Urinary bladder (tissue), 4 donors: Measurements from ENCODE around the gene PLEKHJ1. TPM values are rescaled to one million over a fixed set of nuclear protein-coding genes. Genes with fewer than 3 reads are reported as not detected.
"Not testable (repeated sequence)": the region's sequence is repeated elsewhere in the genome, so short reads cannot be mapped to it uniquely, and the experiment has no call there.

Experiments
- DNase-seq: peaks from one replicate; pipeline ENCODE4 v3.0.0-alpha.2; 2015; ENCODE audit errors: extremely low spot score
- H3K27ac ChIP-seq: one replicate; pipeline ENCODE4 v1.5.1; 2013; ENCODE audit warnings: low read depth, mild to moderate bottlenecking, moderate library complexity
- H3K36me3 ChIP-seq: one replicate; pipeline ENCODE4 v1.6.1; 2013; ENCODE audit warnings: mild to moderate bottlenecking, moderate library complexity; ENCODE audit not compliant: insufficient read depth
- H3K4me1 ChIP-seq: one replicate; pipeline ENCODE4 v1.6.1; 2013; ENCODE audit warnings: mild to moderate bottlenecking, moderate library complexity; ENCODE audit not compliant: insufficient read depth
- H3K4me3 ChIP-seq: one replicate; pipeline ENCODE4 v1.5.1; 2013; ENCODE audit warnings: low read depth, low read length
- WGBS: extraction: QIAGEN DNeasy Blood & Tissue Kit; methylation state at CpG from one replicate; pipeline ENCODE4 v1.1.7; 2013; 5-methylcytosine and 5-hydroxymethylcytosine counted together
- polyA plus RNA-seq: library from polyadenylated mRNA; stranded (reverse); fragments of 200-250 nt; gene quantifications from one replicate; pipeline ENCODE4 v1.2.3, GENCODE V29; 2013
- total RNA-seq: library from RNA; depleted of rRNA; stranded (reverse); fragments of >200 nt; gene quantifications from one replicate; pipeline ENCODE4 v1.2.3, GENCODE V29; 2014
- donor health status: healthy with polysubstance abuse.
- donor health status: healthy.

PLEKHJ1 gene
- total and polyA plus RNA-seq, 2 donors = 30.6 to 60.9 TPM

- 52% methylated on average over 36 of the region's 36 CpGs for WGBS
- no peak for DNase-seq
- no peaks in the 10 kb centered on the region for H3K4me1 ChIP-seq
- no peak overlapping the region for H3K27ac ChIP-seq
- no peak overlapping the region for H3K4me3 ChIP-seq
- peaks cover 3% of the 10 kb centered on the region for H3K36me3 ChIP-seq
These were observed 27.9 kb downstream of the PLEKHJ1 start for GRCh38 chr19:2207991-2208860.

- no peak overlapping the region for H3K4me3 ChIP-seq
- peaks cover 3% of the 10 kb centered on the region for H3K36me3 ChIP-seq
- H3K4me1 ChIP-seq = no peaks in the 10 kb centered on the region
- H3K27ac ChIP-seq = no peak overlapping the region
- no peak for DNase-seq
- WGBS = 86% methylated on average over 15 of the region's 15 CpGs
These were observed 29.1 kb downstream of the PLEKHJ1 start for GRCh38 chr19:2207008-2207407.

DNA sequence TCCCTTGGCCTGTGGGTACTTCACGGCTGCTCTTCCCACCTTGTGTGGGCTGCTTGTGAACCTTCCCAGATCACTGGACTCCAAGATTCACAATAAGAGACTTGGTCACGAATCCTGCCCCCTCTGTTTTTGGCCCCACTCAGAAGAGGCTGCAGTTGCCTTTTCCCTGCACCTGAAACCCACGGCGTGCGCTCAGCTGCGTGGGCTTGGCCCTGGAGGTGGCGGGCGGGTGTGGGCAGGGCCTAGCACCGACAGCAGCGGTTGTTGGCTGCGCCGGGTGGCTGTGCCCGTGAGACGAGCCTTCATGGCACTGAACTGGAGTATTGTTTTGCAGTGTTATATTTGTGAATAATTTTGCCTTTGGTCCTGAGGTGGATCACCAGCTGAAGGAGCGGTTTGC, 33.8 kb downstream of the PLEKHJ1 start:
- H3K36me3 ChIP-seq = no peaks in the 10 kb centered on the region
- H3K4me1 ChIP-seq = no peaks in the 10 kb centered on the region
- H3K27ac ChIP-seq = no peak overlapping the region
- WGBS = 94% methylated on average over 15 of the region's 15 CpGs
- H3K4me3 ChIP-seq = no peak overlapping the region
- no peak for DNase-seq

DNA sequence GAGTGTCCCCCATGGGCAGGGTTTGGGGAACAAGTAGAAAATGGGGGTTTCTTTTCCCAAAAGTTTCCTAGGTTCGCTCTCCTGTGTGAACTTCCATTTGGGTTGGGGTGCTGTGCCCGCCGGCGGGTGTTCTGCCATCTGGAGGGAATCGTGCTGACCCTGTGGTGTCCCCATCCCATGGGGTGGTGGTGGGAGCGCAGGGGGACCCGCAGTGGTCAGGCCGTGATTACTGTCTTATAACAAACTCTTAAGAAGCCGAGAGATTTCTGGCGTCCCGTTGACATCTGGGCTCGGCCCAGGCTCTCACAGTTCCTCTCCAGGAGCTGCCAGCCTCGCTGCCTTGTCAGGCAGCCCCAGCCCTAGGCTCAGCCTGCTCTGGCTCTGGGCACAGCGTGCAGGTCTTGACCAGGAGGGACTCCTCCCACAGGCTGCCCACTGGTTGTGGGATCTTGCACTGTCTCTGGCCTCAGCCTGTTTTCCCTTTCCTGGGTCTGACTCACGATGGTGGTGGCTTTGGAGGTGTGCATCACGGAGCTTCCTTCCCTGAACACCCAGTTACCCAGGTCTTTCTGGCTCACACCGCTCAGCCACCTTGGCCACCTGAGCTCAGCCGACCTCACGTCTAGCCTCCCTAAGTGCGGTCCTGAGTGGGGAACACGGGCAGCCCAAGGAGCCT, 34.5 kb downstream of the PLEKHJ1 start:
- DNase-seq = no peak
- Histone ChIP-seq H3K4me1 (no peaks in the 10 kb centered on the region), H3K4me3 (no peak overlapping the region), H3K27ac (no peak overlapping the region), H3K36me3 (no peaks in the 10 kb centered on the region)
- WGBS = 93% methylated on average over 21 of the region's 21 CpGs

DNA sequence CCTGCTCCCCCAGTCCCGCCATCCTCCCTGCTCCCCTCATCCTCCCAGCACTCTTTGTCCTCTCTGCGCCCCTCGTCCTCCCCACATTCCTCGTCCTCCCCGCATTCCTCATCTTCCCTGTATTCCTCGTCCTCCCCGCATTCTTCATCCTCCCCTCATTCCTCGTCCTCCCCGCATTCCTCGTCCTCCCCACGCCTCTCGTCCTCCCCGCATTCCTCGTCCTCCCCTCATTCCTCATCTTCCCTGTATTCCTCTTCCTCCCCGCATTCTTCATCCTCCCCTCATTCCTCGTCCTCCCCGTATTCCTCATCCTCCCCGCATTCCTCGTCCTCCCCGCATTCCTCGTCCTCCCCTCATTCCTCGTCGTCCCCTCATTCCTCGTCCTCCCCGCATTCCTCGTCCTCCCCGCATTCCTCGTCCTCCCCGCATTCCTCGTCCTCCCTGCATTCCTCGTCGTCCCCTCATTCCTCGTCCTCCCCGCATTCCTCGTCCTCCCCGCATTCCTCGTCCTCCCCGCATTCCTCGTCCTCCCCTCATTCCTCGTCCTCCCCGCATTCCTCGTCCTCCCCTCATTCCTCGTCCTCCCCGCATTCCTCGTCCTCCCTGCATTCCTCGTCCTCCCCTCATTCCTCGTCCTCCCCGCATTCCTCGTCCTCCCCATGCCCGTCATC, 35.4 kb downstream of the PLEKHJ1 start:
- WGBS = 97% methylated on average over 50 of the region's 50 CpGs
- H3K27ac ChIP-seq, H3K4me1 ChIP-seq, DNase-seq, H3K36me3 ChIP-seq, H3K4me3 ChIP-seq: not testable (repeated sequence)

GRCh38 chr19:2199861-2200623, 36.1 kb downstream of the PLEKHJ1 start:
- DNase-seq = no peak
- Histone ChIP-seq H3K36me3 (no peaks in the 10 kb centered on the region), H3K4me1 (no peaks in the 10 kb centered on the region), H3K4me3 (no peak overlapping the region), H3K27ac (no peak overlapping the region)
- 92% methylated on average over 37 of the region's 37 CpGs for WGBS

GRCh38 chr19:2199215-2199614, 36.9 kb downstream of the PLEKHJ1 start:
- Histone ChIP-seq H3K36me3 (no peaks in the 10 kb centered on the region), H3K4me1 (no peaks in the 10 kb centered on the region), H3K27ac (no peak overlapping the region), H3K4me3 (no peak overlapping the region)
- DNase-seq = no peak
- 77% methylated on average over 18 of the region's 18 CpGs for WGBS

DNA sequence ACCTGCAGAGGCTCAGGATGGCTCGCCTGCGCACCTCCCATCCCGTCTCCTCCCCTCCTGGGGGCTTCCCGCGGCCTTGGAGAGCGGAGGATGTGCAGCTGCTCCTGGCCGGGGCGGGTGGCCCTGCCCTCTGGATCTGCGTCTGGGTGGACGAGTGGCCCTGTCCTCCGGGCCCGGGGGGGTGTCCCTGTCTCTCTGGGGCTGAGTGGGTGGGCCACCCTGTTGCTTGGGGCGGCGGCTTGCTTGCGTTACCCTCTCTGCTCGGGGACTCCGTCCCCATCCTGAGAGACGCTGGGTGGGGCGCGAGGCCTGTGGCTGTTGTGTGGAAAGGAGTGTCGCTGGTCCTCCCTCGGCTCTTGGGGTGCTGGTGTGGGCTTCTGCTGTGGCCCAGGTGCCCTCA, 37.8 kb downstream of the PLEKHJ1 start:
- Histone ChIP-seq H3K4me1 (no peaks in the 10 kb centered on the region), H3K4me3 (no peak overlapping the region), H3K36me3 (no peaks in the 10 kb centered on the region), H3K27ac (no peak overlapping the region)
- WGBS = 91% methylated on average over 22 of the region's 22 CpGs
- DNase-seq = no peak

DNA sequence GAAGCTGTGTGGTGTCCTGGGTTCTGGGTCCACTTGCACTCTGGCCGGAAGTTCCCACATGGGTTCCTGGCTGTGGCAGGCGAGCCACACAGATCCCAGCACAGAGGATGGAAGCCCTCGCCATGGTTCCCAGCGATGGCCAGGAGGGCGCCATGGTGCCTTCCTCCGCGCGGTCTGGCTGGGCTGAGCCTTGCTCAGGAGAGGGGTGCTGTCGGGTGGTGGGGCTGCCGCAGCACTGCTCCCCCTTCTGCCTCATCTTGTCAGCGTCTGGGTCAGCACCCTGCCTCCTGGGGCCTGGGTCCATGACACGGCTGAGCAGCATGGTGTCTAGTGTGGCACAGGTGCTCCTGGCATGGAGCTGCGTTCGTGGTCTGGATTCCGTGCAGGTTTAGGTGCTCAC, 38.9 kb downstream of the PLEKHJ1 start:
- no peak overlapping the region for H3K27ac ChIP-seq
- no peaks in the 10 kb centered on the region for H3K36me3 ChIP-seq
- no peaks in the 10 kb centered on the region for H3K4me1 ChIP-seq
- no peak for DNase-seq
- WGBS = 93% methylated on average over 15 of the region's 15 CpGs
- no peak overlapping the region for H3K4me3 ChIP-seq

DNA sequence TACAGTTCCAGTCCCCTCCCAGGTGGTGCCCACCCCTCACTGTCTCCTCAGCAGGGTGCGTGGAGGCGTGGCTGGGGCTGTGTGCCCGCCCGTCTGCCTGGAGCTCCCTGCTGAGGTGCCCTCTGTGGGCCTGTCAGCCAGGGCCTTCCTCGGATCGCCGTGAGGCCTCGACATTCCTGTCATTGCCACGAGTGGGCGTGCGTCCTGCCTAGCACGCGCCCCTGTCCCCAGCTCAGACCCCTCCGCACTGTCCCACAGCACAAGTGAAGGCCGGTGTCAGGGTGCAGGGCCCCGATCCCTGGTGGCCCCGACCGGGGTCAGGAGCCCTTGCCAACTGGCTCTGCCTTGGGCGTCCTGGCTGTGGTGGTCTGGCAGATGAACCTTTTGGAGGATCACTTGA, 40.2 kb downstream of the PLEKHJ1 start:
- no peak for DNase-seq
- WGBS = 94% methylated on average over 19 of the region's 19 CpGs
- Histone ChIP-seq H3K36me3 (peaks cover 4% of the 10 kb centered on the region), H3K4me1 (no peaks in the 10 kb centered on the region), H3K27ac (no peak overlapping the region), H3K4me3 (no peak overlapping the region)

DNA sequence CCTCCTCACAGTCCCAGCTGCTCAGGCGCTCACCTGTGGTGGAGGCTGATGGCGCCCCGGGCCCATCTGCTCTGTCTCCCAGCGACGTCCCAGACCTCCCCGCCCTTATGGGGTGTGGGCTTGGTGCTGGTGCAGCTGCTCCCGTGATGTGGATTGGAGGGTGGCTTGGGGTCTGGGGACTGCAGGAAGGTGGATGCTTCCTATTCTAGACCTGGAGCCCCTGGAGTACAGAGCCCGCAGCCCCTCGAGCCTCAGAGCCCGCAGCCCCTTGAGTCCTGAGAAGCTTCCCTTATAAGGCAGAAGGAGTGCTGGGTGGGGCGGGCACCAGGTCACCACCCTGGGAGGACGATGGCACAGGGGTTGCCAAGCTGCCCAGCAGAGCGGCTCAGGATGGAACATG, 40.8 kb downstream of the PLEKHJ1 start:
- Histone ChIP-seq H3K36me3 (peaks cover 4% of the 10 kb centered on the region), H3K27ac (no peak overlapping the region), H3K4me1 (no peaks in the 10 kb centered on the region), H3K4me3 (no peak overlapping the region)
- WGBS = 90% methylated on average over 13 of the region's 13 CpGs
- no peak for DNase-seq

GRCh38 chr19:2194513-2195078, 41.5 kb downstream of the PLEKHJ1 start:
- no peak for DNase-seq
- whole genome bisulfite sequencing = 90% methylated on average over 25 of the region's 25 CpGs
- peaks cover 4% of the 10 kb centered on the region for H3K36me3 ChIP-seq
- H3K4me3 ChIP-seq = no peak overlapping the region
- H3K4me1 ChIP-seq = no peaks in the 10 kb centered on the region
- H3K27ac ChIP-seq = no peak overlapping the region

GRCh38 chr19:2193807-2194206, 42.3 kb downstream of the PLEKHJ1 start:
- 96% methylated on average over 18 of the region's 18 CpGs for WGBS
- no peak overlapping the region for H3K4me3 ChIP-seq
- H3K4me1 ChIP-seq = no peaks in the 10 kb centered on the region
- H3K27ac ChIP-seq = no peak overlapping the region
- H3K36me3 ChIP-seq = peaks cover 4% of the 10 kb centered on the region
- DNase-seq = no peak
